ENCODE results near the gene PRIMPOL. TPM values are rescaled to one million over a fixed set of nuclear protein-coding genes. Genes with fewer than 3 reads are reported as not detected.

Gene PRIMPOL
- total RNA-seq, 1 experiment from 2014 or later = 7.9 TPM

DNA sequence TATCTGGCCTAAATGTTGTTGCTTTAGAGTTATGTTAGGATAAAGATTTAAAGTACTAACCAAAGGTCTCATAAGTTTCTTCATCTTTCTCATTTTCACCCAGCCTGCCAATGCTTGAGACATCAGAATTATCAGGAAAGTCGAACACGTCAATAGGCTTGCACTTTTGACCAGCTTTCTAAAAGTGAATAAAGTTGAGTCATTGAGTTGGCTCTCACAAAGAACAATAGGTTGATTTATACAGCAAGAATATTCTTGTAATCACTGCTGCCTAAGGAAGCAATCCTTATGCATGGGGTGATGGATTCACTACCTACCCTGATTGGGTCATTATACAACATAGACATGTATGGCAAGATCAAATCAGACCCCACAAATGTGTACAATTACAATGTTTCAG lies 79.3 kb downstream of the PRIMPOL start:
- Histone ChIP-seq H3K27me3 (replicated peaks; ENCODE audit: control insufficient read depth, insufficient read depth, low read length) (no peaks in the 10 kb centered on the region), H3K36me3 (ENCODE audit: control insufficient read depth, insufficient read depth, low read length) (no peaks in the 10 kb centered on the region), H3K9me3 (no peaks in the 10 kb centered on the region), H3K4me1 (no peaks in the 10 kb centered on the region), H3K4me3 (ENCODE audit: low read depth, low read length) (no peak overlapping the region)
- Mint-ChIP-seq H3K36me3 (ENCODE audit: insufficient read depth, unreplicated experiment) (peaks cover 73% of the 10 kb centered on the region), H3K4me3 (ENCODE audit: unreplicated experiment) (no peak overlapping the region), H3K4me1 (ENCODE audit: low read depth, unreplicated experiment) (no peaks in the 10 kb centered on the region), H3K9me3 (ENCODE audit: unreplicated experiment) (no peaks in the 10 kb centered on the region), H3K27ac (ENCODE audit: unreplicated experiment) (peak overlapping the region; percentile 24), H3K27me3 (ENCODE audit: insufficient read depth, unreplicated experiment) (no peaks in the 10 kb centered on the region)
- intact Hi-C loops (cut with micrococcal nuclease; ENCODE audit: unreplicated experiment) = no loop called here
- CTCF ChIA-PET = no interaction called here
- BruUV-seq (replicated peaks) = no TSS peak
- TF ChIP-seq CTCF (IDR thresholded peaks at IDR 0.05; ENCODE audit: insufficient read depth in 1 of 2, low read depth in 1 of 2, low read length in 1 of 2, severe bottlenecking in 1 of 2, unreplicated experiment in 1 of 2) = no peak
- no peak for DNase-seq
- POLR2A ChIA-PET = no interaction called here

DNA sequence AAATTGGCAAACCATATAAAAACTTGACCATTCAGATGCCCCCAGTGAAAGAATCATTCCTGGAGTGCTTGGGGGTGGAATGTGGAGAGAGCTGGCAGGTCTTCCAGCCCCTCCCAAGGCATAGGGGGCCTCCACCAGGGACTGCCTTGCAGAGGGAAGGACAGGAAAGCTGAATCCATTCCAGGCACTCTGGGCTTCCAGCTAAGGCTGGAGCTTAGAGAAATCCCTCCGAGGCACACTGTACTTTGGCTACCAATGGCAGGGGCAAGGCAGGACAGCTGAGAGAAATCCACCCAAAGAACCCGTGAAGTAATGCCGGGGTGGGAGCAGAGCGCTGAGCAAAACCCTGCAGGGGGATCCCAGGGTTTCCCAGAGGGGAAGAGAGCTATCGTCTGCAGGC lies 80.4 kb downstream of the PRIMPOL start:
- no peaks in the 10 kb centered on the region for H3K27me3 ChIP-seq (replicated peaks; ENCODE audit: control insufficient read depth, insufficient read depth, low read length)
- ChIA-PET POLR2A (no interaction called here), CTCF (no interaction called here)
- H3K4me3 ChIP-seq (ENCODE audit: low read depth, low read length) = no peak overlapping the region
- H3K4me1 ChIP-seq = no peaks in the 10 kb centered on the region
- no TSS peak for BruUV-seq (replicated peaks)
- no peaks in the 10 kb centered on the region for H3K27me3 Mint-ChIP-seq (ENCODE audit: insufficient read depth, unreplicated experiment)
- H3K4me1 Mint-ChIP-seq (ENCODE audit: low read depth, unreplicated experiment) = no peaks in the 10 kb centered on the region
- no peaks in the 10 kb centered on the region for H3K9me3 Mint-ChIP-seq (ENCODE audit: unreplicated experiment)
- intact Hi-C loops (cut with micrococcal nuclease; ENCODE audit: unreplicated experiment) = loop anchor here (5.0 to 10.0 kb wide), 3 partner anchors 83 to 465 kb away; partner anchors contain the start of genes CASP3, IRF2 and PRIMPOL
- no peak for DNase-seq
- no peak for TF ChIP-seq CTCF (IDR thresholded peaks at IDR 0.05; ENCODE audit: insufficient read depth in 1 of 2, low read depth in 1 of 2, low read length in 1 of 2, severe bottlenecking in 1 of 2, unreplicated experiment in 1 of 2)
- peaks cover 66% of the 10 kb centered on the region for H3K36me3 Mint-ChIP-seq (ENCODE audit: insufficient read depth, unreplicated experiment)
- no peak overlapping the region for H3K27ac Mint-ChIP-seq (ENCODE audit: unreplicated experiment)
- no peaks in the 10 kb centered on the region for H3K9me3 ChIP-seq
- no peaks in the 10 kb centered on the region for H3K36me3 ChIP-seq (ENCODE audit: control insufficient read depth, insufficient read depth, low read length)
- H3K4me3 Mint-ChIP-seq (ENCODE audit: unreplicated experiment) = no peak overlapping the region

- Mint-ChIP-seq H3K4me3 (ENCODE audit: unreplicated experiment) (no peak overlapping the region), H3K27ac (ENCODE audit: unreplicated experiment) (no peak overlapping the region)
Observed at GRCh38 chr4:184731056-184731455, 81.5 kb downstream of the PRIMPOL start.

More at GRCh38 chr4:184731056-184731455, 81.5 kb downstream of the PRIMPOL start:
- no peaks in the 10 kb centered on the region for H3K36me3 ChIP-seq (ENCODE audit: control insufficient read depth, insufficient read depth, low read length)
- H3K4me1 ChIP-seq = no peaks in the 10 kb centered on the region
- intact Hi-C loops (cut with micrococcal nuclease; ENCODE audit: unreplicated experiment) = loop anchor here (5.0 to 10.0 kb wide), 3 partner anchors 84 to 466 kb away; partner anchors contain the start of genes CASP3, IRF2 and PRIMPOL
- H3K4me3 ChIP-seq (ENCODE audit: low read depth, low read length) = no peak overlapping the region
- no peaks in the 10 kb centered on the region for H3K27me3 ChIP-seq (replicated peaks; ENCODE audit: control insufficient read depth, insufficient read depth, low read length)
- no peaks in the 10 kb centered on the region for H3K27me3 Mint-ChIP-seq (ENCODE audit: insufficient read depth, unreplicated experiment)
- H3K9me3 Mint-ChIP-seq (ENCODE audit: unreplicated experiment) = no peaks in the 10 kb centered on the region
- DNase-seq = no peak
- BruUV-seq (replicated peaks) = no TSS peak
- CTCF ChIA-PET = interaction anchor here (0.6 kb wide), 1 partner anchor 82 kb away, joined by 3 read pairs; the partner anchor contains the start of genes CASP3 and PRIMPOL
- TF ChIP-seq CTCF (IDR thresholded peaks at IDR 0.05; ENCODE audit: insufficient read depth in 1 of 2, low read depth in 1 of 2, low read length in 1 of 2, severe bottlenecking in 1 of 2, unreplicated experiment in 1 of 2) = no peak
- H3K36me3 Mint-ChIP-seq (ENCODE audit: insufficient read depth, unreplicated experiment) = peaks cover 54% of the 10 kb centered on the region
- POLR2A ChIA-PET = interaction anchor here (0.6 kb wide), 1 partner anchor 82 kb away, joined by 10 read pairs; the partner anchor contains the start of genes CASP3 and PRIMPOL
- no peaks in the 10 kb centered on the region for H3K4me1 Mint-ChIP-seq (ENCODE audit: low read depth, unreplicated experiment)
- no peaks in the 10 kb centered on the region for H3K9me3 ChIP-seq
